Activated CD4-positive, CD25-positive, alpha-beta regulatory T cell treated with anti-CD3 and anti-CD28 coated beads, Interleukin-2, amount 50 U/mL, for 72 hours (primary cell): Measurements from ENCODE around the gene PCYT2.
A peak's percentile ranks its signal among the peaks of the same experiment; 100 is the strongest.

Experiments
- DNase-seq: peaks from one replicate; pipeline ENCODE4 v3.0.0; 2021

Gene PCYT2

DNA sequence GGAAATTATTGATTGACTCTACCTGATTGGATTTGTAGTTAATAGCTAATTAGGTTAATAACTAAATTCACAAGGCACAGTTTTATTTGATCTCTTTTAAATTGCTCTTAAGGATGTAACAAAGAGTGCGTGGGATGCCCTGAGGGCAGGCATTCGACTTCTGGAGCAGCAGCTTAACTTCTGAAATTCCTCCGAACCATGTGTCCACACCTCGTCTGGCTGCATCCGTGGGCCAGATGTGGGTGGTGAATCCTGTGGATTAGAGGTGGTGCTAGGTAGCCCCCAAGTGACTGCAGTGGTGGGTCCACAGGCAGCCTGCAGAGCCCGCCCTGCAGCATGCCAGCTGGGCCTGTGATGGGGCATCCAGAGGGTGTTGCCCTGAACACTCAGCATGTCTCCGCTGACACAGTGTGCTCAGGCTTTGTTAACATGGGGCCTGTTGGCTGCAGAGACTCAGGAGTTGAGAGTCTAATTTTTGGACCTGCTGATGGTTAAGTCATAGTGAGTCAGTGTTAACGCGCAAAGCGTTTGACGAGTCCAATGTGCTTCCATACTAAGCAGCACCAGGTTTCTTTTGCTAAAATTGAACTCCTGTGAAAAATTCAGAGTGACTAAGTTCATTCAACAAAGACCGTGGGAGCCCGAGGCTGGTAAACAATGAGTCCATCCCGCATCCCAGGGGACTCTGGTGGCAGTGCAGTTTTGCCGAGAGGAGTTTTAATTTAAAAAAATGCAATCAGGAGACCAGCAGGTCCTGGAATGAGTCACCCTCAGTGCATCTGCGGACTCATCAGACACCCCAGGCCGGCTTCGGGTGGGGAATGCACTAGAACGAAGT is 13.0 kb downstream of the PCYT2 start:
- DNase-seq = no peak

GRCh38 chr17:81895400-81895799 is 15.8 kb downstream of the PCYT2 start:
- no peak for DNase-seq

DNA sequence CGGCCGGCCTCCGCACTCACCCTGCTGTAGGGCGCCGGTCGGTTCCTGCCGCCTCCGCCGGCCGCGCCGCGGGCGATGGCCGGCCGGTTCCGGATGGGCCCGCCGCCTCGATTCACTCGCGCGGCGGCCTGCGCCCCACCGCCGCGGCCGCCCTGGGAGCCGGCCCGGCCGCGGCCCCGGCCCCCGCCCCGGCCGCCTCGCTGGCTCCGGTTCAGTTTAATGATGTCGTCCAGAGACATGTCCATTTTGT is 20.0 kb downstream of the PCYT2 start:
- DNase-seq = no peak

DNA sequence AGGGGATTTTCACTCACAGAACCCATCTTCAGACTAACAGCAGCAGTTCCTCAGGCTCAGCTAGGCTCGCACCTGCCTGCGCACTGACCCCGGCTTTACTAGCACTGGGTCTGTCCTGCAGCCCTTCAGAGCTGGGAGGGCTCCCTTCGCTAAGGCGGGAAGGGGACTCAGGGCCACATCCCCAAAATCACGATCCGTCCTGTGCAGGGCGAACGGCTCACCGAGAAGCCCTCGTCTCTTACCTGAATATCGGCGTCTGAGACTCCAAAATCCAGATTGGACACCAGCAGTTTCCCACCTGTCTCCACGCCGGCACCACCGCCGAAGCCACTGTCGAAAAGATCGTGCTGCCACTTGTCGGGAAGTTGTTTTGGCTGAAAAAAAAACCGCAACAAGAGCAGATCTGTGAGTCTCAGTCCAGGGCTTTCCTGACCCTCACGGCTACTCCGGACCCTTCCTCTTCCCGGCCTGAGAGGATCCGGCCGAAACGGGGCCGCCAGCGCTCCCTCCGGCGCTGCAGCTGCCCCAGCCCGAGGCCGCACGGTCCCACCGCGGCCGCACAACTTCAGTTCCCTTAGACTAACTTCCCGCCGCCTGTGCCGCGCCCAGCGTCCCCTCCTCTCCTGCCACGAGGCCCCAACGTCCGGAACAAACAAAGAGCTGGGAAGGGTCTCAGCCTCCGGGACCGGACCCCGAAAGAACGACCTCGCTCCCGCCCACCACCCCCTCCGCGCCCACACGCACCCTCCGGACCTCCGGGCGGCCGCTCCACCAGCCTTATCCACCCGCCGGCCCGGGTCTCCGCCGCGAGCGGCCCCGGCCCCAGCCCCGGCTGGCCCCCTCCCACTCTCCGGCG is 20.5 kb downstream of the PCYT2 start:
- DNase-seq = peak; percentile 45

- no peak for DNase-seq
Measured at GRCh38 chr17:81889602-81890001, 21.6 kb downstream of the PCYT2 start.

GRCh38 chr17:81888988-81889595 is 22.1 kb downstream of the PCYT2 start:
- no peak for DNase-seq

DNA sequence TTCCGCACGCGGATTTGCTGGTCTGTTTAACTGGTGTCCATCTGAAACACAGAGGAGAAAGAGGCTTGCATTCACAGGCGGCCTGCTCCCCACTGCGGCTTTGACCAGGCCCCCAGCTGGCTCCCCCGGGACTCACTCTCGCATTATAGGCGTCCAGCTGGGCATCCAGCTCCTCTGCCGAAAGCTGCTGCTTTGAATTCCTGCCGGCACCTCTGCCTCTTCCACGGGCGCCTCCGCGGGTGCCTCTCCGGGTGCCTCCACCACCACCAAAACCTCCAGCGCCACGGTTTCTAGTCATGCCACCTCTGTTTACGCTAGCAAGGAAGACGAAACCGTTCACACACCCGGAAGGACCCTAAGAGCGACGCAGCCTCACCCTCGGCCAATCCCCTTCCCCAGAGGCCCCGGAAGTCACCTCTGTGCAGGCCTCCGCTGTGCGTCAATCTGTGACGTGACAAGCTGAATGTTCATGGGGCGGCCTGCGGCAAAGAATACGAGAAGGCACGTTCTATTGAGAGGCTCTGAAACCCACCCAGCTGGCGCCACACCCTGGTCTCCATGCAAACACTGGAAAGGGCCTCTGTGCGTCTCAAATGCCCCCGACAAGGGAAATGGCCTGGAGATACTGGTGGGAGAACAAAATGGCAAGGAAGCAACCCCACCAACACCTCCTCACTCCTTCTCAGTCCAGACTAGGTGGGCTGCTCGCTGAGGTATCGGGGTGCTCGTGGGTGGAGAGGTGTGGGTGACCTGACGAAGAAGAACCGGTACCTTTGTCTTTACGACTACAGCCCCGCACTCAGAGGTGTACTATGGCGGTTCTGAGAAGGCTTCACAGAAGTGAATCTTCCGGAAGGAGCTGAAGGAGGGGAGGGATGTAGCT is 22.9 kb downstream of the PCYT2 start:
- no peak for DNase-seq

GRCh38 chr17:81885869-81886548 is 25.2 kb downstream of the PCYT2 start:
- DNase-seq = no peak

- DNase-seq = no peak
Measured at GRCh38 chr17:81885454-81885853, 25.7 kb downstream of the PCYT2 start.

DNA sequence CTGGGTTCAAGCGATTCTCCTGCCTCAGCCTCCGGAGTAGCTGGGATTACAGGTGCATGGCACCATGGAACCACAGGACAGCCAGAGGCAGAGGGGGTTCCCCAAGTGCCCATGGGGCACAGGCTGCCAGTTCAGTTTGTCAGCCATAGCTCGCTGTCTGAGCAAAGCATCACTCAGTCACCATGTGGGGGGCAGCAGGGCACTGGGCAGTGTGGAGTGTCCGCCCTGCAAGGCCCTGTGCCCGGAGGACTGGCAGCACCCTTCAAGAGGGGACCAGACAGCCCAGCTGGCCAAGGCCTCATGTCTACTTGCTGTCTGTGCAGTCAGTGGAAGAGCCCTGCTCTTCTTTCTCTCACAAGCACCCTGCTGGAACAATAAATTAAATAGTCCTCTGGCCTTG is 26.2 kb downstream of the PCYT2 start:
- DNase-seq = no peak

DNA sequence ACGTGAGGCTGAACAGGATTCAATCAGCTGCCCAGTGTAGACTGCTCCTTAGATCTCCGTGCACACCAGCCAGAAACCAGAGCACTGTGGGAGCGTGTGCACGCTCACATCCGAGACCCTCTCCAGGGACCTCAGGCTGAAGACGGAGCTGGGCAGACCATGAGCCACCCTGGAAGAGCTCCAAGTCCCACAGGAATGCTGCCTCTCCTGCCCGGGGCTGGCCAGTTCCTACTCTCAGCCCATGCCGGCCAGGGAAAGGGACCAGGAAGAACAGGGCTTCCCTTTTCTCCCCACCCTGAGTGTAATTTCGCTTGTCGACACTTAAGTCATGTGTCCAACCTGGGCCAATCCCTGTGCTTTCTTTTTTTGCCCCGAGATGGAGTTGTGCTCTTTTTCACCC is 26.7 kb downstream of the PCYT2 start:
- DNase-seq = no peak

- DNase-seq = no peak
Measured at GRCh38 chr17:81879121-81879520, 32.1 kb downstream of the PCYT2 start.

- no peak for DNase-seq
Measured at GRCh38 chr17:81878294-81878693, 32.9 kb downstream of the PCYT2 start.

DNA sequence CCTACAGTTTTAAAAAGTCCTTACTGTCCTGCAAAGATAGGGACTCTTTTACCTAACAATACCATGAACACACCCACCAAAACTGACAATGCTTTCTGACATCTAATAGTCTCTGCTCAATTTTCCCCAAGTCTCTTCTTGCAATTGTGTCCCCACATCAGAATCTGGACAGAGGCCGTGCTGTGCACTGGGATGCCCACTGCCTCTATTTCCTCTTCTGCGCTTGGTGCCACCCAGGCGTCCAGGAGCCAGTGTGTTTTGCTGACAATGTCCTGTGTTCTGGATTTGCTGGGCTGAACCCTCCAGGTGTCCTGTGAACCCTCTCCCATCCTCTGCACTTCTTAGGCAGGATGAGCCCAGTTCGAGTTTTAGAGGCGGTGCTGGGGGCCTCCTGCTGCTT is 33.6 kb downstream of the PCYT2 start:
- DNase-seq = no peak

DNA sequence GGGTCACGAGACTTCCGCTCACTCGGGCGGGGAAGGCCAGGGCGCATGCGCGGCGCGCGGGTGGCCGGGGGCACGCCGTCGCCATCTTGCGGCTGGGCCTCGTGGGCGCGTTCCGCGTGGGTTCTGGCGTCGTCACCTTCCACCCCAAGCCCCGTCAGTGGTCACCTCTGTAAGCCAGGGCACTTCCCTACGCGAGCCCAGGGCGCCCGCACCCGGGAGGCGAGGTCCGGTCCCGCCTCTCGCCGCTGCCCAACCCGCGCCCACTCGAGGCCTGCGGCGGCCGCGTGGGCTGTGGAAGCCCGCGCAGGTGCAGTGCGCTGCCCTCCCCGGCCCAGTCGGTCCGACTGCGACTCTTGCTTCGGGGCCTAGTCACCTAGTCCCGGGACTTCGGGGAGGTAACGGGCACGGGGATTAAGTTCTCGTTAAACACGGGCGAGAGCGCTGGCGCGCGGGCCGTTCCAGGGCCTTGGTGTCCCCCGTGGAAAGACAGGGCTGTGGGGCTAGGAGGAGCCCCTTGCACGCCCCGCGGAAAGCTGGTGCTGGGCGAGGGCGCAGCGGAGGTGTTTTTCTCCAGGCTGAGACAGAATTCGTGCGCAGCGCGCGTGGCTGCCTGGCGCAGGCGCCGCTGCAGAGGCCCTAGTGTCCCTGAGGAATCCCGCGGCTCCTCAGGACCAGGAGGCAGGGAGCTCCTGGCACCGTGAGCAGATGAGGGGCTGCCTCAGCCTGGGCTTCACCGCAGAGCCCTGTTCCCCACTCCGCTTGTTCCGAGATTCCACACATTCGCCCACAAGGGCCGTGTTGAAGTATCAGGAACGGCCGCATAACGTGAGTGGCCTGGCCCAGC is 39.6 kb downstream of the PCYT2 start:
- DNase-seq = peak; percentile 97

DNA sequence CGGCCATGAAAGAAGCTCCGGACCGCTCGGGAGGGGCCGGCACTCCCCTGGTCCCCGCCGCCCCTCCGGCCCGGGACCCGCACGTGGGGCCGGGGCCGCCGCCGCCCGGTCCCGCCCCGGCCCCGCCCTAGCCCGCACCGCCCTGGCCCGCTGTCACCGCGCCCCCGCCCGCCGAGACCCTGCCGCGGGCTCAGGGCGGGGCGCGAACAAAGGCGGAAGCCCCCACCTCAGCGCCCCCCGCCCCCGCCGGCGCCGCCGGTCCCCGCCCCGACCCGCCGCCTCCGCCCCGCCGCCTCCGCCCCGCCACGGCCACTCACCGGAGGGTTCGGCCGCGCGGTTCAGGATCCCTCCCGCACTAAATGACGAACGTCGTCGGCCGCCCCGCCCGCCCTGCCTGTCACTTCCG is 40.2 kb downstream of the PCYT2 start, which contains the start of gene ARHGDIA:
Gene ARHGDIA, minus strand, starts transcription at position 357 of the 406 bp plus-strand sequence. CDS start 1,407 bp downstream, outside the sequence.
- no peak for DNase-seq

DNA sequence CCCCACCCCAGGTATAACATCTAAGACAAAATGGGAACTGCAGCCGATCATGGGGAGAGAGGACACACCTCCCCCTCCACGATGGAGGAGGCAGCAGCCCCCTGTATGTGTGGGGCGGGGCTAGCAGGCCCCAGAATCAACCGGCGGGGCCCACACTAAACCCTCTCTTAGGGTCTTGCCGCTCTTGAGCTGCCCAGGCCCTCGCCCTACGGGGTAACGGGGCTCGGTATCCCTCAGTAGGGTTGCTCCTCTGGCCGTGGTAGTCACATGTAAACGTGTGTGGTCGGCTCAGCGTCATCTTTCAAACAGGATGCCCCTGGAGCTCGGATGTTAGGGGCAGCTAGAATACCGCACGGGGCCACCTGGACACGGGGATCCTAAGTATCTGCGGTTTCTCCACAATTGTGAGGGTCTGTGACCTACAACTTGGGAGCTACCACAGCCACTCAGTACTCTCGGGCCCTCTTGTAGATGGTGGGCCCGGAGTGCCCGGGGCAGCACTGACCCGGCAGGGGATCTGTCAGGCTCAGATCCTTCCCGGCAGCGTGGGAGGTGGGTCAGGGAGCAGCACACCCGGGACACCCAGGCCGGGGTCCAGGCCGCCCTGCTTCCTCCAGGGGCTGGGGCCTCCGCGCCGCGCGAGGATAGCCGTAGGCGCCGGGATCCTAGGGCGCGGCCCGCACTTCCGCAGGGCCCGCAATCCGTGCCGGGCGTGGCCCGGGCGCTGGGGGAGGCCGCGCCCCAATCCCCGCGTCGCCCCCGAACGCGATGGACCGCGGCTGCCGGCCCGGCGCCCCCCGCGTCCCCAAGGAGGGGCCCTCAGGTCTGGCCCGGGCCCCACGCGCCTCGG is 40.8 kb downstream of the PCYT2 start:
- DNase-seq = peak; percentile 52

DNA sequence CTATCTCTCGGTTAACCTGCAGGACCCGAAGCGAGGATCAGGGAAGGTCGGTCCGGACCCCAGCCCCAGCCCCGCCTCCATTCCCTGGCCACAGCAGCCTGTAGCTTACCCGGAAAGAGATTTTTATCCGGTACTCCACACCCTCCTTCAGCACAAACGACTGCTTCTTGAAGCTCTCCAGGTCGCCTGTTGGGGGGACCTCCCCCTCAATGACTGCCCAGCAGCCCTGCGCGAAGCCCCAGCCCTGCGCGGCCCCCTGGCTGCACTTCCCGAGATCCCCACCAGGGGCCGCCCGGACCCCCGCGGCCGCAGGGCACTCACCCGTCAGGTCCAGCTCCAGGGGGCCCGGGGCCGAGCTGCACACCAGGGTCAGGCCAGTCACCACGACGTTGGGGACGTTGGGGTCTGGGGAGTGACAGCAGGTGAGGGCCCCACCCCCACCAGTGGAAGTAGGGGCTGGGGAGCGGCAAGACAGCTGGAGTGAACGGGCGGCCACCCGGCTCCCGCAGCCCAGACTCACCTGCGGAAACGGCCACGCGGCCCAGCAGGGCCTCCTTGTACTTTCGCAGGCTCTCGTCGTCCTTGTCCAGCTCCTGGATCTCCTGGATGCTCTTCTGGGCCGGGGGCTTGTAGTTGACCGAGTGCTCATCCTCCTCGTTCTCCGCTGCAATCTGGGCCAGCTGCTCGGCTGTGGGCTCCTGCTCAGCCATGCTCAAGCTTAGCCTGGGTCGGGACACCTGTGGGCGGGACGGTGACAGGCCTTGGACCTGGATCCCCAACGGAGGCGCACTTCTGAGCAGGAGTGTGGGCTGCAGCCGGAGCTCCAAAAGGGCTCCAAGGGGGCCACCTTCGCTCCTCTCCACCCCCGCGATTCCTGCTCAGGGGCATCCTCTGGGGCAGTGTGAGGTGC is 41.7 kb downstream of the PCYT2 start:
- peak; percentile 61 for DNase-seq

GRCh38 chr17:81868674-81869220 is 42.5 kb downstream of the PCYT2 start:
- DNase-seq = no peak
